ENCODE data around the gene STX17. TPM values are rescaled to one million over a fixed set of nuclear protein-coding genes. Genes with fewer than 3 reads are reported as not detected.

The STX17 gene
- total and polyA plus RNA-seq, 11 donors: 5.8 to 29.1 (median 20.4) TPM

- H3K4me3 ChIP-seq: no peak overlapping the region
- ATAC-seq (no peak), DNase-seq (no peak)
- H3K4me1 ChIP-seq: peaks cover 0 to 19% (median 10%) of the 10 kb centered on the region in 12 donors
- intact Hi-C loops (cut with DNase I): loop anchor here in 1 of 10 donors (5.0 kb wide), 1 partner anchor 111 kb away; no protein-coding TSS in a partner anchor
- H3K9me3 ChIP-seq: no peaks in the 10 kb centered on the region
- peaks cover 0 to 38% (median 25%) of the 10 kb centered on the region in 9 donors for H3K36me3 ChIP-seq
- no peaks in the 10 kb centered on the region for H3K27me3 ChIP-seq
- TF ChIP-seq, protein P1, sequence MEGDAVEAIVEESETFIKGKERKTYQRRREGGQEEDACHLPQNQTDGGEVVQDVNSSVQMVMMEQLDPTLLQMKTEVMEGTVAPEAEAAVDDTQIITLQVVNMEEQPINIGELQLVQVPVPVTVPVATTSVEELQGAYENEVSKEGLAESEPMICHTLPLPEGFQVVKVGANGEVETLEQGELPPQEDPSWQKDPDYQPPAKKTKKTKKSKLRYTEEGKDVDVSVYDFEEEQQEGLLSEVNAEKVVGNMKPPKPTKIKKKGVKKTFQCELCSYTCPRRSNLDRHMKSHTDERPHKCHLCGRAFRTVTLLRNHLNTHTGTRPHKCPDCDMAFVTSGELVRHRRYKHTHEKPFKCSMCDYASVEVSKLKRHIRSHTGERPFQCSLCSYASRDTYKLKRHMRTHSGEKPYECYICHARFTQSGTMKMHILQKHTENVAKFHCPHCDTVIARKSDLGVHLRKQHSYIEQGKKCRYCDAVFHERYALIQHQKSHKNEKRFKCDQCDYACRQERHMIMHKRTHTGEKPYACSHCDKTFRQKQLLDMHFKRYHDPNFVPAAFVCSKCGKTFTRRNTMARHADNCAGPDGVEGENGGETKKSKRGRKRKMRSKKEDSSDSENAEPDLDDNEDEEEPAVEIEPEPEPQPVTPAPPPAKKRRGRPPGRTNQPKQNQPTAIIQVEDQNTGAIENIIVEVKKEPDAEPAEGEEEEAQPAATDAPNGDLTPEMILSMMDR (IDR thresholded peaks at IDR 0.05): no peak
- TF ChIP-seq POLR2A (IDR thresholded peaks at IDR 0.05): no peak
- H3K27ac ChIP-seq: no peak overlapping the region
- 96 to 99% (median 97%) methylated on average over 7 of the region's 7 CpGs for WGBS, 4 donors
Measured at GRCh38 chr9:99911600-99911999, 5.1 kb downstream of the STX17 start.

- no peaks in the 10 kb centered on the region for H3K27me3 ChIP-seq
- H3K4me3 ChIP-seq: no peak overlapping the region
- peaks cover 0 to 3% (median 0%) of the 10 kb centered on the region in 12 donors for H3K4me1 ChIP-seq
- peaks cover 0 to 82% (median 67%) of the 10 kb centered on the region in 9 donors for H3K36me3 ChIP-seq
- 83 to 94% (median 90%) methylated on average over 1 of the region's 1 CpG for WGBS, 4 donors
- TF ChIP-seq, protein P1 (IDR thresholded peaks at IDR 0.05): no peak
- TF ChIP-seq POLR2A (IDR thresholded peaks at IDR 0.05): no peak
- no peak overlapping the region for H3K27ac ChIP-seq
- ATAC-seq (no peak), DNase-seq (no peak)
- H3K9me3 ChIP-seq: no peaks in the 10 kb centered on the region
- intact Hi-C loops (cut with DNase I): no loop called here
Measured at GRCh38 chr9:99916650-99917049, 10.2 kb downstream of the STX17 start.

- no peaks in the 10 kb centered on the region for H3K9me3 ChIP-seq
- no peak overlapping the region for H3K4me3 ChIP-seq
- H3K27me3 ChIP-seq: no peaks in the 10 kb centered on the region
- ATAC-seq (no peak), DNase-seq (no peak)
- peaks cover 0 to 94% (median 77%) of the 10 kb centered on the region in 9 donors for H3K36me3 ChIP-seq
- H3K4me1 ChIP-seq: peaks cover 0 to 5% (median 0%) of the 10 kb centered on the region in 12 donors
- TF ChIP-seq, protein P1 (IDR thresholded peaks at IDR 0.05): no peak
- no peak for TF ChIP-seq POLR2A (IDR thresholded peaks at IDR 0.05)
- WGBS, 4 donors: 73 to 96% (median 84%) methylated on average over 3 of the region's 3 CpGs
- intact Hi-C loops (cut with DNase I): no loop called here
- no peak overlapping the region for H3K27ac ChIP-seq
Measured at GRCh38 chr9:99918134-99918533, 11.7 kb downstream of the STX17 start.

DNA sequence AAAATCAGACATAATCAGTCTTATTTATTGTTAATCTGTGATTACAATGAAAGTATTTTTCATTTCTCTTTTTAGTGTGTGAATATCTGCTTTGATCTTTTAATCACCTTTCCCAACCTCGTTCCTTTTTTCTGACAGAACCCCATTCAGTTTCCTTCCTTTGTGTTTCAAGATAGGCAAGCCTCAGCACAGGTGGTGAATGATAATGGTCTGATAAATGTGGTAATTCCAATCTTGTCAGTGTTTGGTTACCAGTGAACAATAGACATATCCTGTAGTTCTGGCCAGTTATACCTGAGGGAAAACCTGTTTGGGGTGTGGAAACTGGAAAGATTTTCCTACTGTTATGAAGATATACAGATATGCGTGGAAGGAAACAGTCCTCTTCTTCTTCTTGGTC is 13.5 kb downstream of the STX17 start:
- peaks cover 0 to 5% (median 0%) of the 10 kb centered on the region in 12 donors for H3K4me1 ChIP-seq
- ATAC-seq: no peak
- intact Hi-C loops (cut with DNase I): loop anchor here in 1 of 10 donors (10.0 kb wide), 1 partner anchor 685 kb away; no protein-coding TSS in a partner anchor
- H3K27ac ChIP-seq: no peak overlapping the region
- TF ChIP-seq POLR2A (IDR thresholded peaks at IDR 0.05): no peak
- TF ChIP-seq, protein P1 (IDR thresholded peaks at IDR 0.05): no peak
- H3K4me3 ChIP-seq: no peak overlapping the region
- H3K9me3 ChIP-seq: peaks cover 0 to 7% (median 0%) of the 10 kb centered on the region in 12 donors
- H3K27me3 ChIP-seq: no peaks in the 10 kb centered on the region
- DNase-seq: no peak
- H3K36me3 ChIP-seq: peaks cover 0 to 93% (median 88%) of the 10 kb centered on the region in 9 donors
- 57 to 68% (median 65%) methylated on average over 2 of the region's 2 CpGs for WGBS, 4 donors
